ENCODE measurements around the gene GSG1L.

The GSG1L gene

DNA sequence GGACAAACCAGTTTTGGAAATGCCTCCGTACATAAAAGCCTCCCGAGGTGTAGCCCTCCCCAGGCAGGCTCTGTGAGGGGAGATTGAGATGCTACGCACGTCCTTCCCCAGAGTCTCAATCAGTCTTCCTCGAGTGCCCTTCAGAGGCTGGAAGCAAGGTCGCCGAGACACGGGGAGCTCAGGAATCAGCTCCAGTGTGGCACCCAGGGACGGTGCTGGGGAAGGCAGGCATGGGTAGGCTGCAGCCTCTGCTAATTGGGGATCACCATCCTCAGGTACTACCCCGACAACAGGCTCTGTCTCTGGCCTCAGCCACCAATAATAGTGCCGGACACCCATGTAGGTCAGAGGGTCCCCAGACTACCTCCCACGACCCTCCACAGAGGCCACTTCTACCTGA, 28.1 kb upstream of the GSG1L start:
- DNase-seq (ENCODE audit: low read depth) = no peak

DNA sequence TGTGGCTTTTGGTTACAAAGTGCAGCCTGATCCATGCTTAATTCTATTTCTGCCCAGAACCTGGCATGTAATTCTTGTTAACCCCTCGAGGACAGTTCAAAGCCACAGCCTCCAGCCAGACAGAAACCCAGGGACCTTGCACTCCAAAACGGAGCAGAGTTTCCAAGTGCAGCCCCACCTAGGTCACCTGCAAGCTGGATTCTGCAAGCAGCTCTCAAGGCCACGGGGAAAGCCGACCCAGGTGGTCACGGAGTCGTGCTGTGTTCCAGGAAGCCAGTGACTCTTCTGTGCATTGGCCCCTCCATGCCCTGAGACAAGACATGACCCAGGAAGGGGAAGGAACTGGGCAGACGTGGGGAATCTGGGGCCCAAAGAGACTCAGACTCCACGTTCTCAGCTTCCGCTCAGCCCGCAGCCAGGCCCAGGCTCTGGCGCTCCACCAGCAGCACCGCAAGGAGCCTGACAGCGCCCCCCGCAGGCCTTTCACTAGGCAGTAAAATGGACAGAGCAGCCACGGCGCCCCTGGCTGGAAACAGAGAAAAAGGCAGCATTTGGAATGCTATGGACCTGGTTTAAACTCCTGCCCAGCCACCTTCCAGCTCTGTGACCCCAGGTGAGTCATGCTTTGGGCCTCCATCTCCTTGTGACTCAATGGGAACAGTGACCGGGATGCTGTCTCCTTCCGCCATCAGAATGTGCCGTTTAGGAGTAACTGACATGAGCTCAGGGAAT, 27.3 kb upstream of the GSG1L start:
- DNase-seq (ENCODE audit: low read depth) = no peak

DNA sequence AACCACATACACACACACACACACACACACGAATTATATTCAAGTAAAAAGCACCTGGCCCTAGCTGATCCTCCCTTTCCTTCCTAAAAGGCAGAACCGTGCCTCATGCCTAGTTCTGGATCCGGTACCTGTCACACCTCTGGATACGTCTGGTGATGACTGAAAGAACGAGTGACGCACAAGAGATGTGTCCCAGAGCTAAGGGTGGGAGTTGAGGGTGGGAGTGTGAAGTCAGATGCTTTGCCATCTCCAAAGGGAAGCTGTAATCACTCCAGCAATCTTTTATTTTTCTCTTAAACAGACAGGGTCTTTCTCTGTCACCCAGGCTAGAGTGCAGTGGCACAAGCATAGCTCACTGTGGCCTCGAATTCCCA, 26.5 kb upstream of the GSG1L start:
- no peak for DNase-seq (ENCODE audit: low read depth)

DNA sequence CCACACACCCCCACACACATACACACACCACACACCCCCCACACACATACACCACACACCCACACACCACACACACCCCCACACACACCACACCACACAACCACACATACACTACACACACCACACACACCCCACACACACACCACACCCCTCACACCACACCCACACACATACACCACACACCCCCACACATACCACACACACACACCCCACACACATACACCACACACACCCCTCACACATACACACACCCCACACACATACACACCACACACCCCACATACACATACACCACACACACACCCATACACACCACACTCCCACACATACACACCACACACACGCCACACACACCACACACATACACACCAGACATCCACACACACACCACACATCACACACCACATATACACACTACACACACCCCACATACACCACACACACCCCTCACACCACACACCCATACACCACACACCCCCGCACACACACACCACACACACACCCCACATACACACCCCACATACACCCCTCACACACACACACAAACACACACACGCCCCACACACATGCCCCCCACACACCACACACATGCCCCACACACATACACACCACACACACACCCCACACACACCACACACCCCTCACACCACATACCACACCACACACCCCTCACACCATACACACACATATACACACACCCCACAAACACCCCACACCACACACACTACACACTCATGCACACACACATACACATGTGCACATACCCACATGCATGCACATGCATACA, 25.9 kb upstream of the GSG1L start:
- DNase-seq (ENCODE audit: low read depth) = no peak

DNA sequence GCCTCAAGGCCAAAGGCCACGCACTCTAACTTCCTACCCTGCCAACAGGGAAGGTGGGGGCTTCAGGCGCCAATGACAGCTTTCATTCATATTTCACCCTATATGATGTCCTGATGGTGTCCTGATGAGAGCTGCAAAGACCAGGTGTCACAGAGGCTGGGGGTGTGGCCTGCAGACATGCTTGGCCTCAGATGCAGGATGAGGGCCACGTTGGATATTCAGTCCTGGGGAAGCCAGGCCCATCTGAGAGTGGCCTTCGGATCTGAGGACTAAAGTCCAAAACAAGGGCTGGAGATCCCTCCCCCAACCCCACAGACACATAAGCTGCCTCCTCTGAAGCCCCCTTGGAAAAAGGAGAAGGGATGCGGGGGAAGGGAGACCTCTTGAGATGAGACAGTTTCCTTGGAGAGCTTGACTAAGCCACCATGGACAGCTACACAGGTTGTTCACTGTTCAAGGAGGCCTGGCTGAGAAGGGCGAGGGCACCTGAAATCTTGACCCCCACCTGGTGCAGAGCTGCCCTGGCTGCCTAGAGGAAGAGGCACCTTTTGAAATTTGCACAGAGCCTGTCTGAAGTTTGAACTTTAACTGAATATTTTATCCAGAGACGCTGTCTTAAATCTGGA, 24.3 kb upstream of the GSG1L start:
- DNase-seq (ENCODE audit: low read depth) = no peak

DNA sequence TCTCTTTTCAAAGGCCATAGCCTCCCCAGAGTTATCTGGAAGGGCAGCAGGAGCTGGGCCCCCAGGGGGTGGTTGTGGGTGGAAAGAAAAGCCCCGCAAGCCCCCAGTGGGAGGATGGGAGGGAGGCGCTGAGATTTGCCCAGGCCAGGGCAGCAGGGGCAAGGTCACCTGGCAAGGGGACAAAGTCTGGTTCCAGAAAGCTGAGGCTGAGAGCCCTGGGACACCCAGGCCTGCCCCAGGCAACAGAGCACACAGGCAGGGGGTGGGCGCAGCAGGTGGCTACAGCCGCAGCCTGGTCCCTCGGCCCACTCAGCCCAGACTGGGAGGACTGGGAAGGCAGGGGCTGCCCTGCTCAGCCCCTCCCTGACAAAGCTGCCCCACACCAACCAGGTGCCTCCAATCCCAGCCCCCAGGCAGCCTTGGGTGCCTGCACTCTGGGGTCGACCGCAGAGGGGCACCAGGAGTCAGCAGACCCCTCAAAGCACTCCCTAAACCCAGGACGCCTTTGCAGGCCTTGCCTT, 23.7 kb upstream of the GSG1L start:
- no peak for DNase-seq (ENCODE audit: low read depth)

DNA sequence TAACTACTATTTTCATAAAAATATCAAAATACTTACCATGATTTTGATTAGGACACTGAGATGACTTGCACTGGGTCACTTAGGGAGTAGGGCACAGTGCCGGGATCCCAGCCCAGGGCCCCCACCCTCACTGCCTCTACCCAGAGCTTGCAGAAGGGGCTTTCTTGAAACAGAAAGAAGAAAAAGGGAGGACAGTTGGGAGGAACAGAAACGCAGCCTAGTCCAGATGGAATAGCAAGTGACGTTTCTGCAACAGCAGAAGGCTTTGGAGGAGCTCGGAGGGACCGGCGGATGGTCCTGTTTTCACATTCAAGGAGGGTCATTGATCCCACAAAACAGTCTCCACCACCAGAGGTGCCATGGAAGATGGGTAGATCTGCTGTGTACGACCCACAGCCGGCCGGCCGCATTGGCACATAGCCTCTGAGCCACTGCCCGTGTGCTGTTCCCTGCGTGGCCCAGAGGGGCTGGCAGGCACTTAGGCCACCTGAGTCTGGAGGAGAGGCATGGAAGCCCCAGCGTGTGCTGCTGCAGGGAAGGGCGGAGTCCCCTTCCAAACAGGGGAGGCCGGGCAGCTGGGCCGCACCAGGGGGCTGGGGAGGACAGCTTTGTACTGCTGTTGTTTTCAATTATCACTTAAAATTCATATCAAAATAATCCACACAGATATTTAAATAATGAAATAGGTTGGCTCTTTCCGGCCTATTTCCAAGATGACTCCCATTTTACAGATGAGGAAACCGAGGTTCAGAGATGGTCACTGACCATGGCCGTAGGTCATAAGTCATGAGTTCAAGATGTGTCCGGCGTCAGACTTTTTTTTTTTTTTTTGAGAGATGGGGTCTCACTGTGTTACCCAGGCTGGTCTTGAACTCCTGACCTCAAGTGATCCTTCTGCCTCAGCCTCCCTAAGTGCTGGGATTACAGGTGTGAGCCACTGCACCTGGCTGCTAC, 22.9 kb upstream of the GSG1L start:
- DNase-seq (ENCODE audit: low read depth) = no peak

DNA sequence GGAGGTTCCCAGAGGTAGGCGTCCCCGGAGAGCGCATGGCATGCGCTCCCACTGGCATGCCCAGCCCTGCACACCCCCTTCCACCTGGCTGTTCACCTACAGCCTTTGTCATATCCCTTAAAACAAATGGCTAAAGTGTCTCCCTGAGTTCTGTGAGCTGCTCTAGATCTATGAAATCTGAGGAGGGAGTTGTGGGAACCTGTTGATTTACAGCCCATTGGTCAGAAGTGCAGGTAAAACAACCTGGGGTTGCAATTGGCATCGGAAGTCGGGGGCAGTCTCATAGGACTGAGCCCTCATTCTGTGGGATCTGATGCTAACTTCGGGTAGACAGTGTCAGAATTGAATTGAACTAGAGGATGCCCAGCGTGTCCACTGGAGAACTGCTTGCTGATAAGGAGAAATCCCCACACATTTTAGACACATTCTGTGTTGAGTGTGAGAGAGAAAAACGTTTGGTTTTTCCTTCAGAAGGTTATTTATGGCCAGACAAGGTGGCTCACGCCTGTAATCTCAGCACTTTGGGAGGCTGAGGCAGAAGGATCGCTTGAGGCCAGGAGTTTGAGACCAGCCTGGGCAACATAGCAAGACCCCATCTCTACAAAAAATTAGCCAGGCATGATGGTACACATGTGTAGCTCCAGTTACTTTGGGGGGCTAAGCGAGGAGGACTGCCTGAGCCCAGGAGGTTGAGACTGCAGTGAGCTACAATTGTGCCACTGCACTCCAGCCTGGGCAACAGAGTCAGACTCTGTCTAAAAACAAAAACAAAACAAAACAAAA, 22.1 kb upstream of the GSG1L start:
- DNase-seq (ENCODE audit: low read depth) = no peak

DNA sequence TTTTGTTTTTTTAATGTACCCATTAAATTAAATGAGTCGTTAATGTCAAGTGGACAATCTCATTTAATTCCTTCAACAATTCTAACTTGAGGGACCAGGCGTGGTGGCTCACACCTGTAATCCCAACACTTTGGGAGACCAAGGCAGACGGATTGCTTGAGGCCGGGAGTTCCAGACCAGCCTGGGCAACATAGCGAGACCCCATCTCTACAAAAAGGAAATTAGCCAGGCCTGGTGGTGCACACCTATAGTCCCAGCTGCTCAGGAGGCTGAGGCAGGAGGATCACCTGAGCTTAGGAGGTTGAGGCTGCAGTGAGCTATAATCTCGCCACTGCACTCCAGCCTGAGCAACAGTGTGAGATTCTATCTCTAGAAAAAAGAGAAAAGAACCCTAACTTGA, 20.7 kb upstream of the GSG1L start:
- DNase-seq (ENCODE audit: low read depth) = no peak

DNA sequence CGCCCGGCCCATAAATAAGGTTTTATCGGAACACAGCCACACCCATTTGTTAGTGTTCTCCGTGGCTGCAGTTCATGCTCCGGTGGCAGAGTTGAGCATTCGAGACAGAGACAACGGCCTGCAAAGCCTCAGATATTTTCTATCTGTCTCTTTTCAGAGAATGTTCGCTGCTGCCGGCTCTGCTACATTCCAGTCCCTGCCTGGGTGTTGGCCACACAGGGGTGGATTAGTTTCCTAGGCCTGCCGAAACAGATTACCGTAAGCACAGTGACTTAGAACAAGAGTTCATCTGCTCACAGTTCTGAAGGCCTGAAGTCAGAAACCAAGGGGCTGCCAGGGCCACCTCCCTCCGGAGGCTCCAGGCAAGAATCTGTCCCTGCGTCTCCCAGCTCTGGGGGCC, 19.1 kb upstream of the GSG1L start:
- no peak for DNase-seq (ENCODE audit: low read depth)

DNA sequence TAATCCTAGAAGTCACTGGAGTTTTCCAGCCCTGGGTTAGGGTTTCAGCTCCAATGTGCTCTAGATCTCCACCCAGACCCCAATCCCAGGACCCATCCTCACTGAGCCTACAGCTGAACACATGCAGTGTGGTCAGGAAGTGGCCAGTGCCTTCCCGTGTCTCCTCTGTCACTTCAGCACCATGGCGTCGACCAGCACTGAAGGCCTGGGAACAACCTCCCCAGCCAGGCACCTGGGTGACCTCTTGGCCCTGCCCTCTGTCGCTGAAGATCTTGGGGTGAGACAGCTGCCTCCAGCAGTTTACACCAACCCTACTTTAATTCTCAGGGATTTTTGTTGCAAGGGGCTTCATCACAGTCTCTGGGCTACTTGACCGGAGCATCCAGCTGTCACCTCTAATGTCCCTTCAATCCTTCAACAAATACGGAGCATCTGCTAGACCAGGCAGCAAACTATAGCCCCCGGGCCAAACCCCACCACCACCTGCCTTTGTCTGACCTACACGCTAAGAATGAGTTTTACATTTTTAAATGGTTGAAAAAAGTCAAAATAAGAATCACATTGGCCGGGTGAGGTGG, 18.0 kb upstream of the GSG1L start:
- DNase-seq (ENCODE audit: low read depth) = no peak

DNA sequence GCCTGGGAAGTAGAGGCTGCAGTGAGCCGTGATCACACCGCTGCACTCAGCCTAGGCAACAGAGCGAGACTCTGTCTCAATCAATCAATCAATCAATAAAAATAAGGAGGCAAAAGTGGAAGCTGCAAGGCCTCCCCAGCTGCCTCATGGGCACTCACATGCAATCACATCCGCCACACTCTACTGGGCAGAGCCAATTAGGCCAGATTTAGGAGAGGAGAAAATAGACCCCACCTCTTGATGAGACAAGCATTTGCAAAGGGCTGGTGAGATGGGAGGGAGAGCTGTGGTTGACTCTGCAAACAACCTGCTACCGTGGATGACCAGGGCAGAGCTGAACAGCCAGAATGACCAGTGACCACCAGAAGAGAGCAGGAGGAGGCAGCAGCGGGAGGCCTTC, 14.7 kb upstream of the GSG1L start:
- DNase-seq (ENCODE audit: low read depth) = no peak

DNA sequence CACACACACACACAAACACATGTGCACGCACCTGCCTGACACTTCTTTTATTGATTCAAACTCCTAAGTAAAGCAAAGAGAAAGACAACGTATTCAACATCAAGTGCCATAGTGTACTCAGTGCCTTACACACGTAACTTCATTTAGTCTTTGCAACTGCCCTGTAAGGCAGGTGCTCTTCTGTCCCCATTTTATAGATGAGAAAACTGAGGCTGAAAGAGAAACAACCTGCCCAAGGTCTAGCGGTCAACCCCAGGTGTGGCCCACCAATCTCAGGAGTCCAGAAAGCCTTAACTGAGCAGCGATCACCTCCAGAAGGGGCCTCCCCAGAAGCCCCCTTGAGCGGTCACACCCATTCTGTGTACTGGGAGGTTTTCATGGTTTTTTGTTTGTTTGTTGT, 10.3 kb upstream of the GSG1L start:
- no peak for DNase-seq (ENCODE audit: low read depth)

DNA sequence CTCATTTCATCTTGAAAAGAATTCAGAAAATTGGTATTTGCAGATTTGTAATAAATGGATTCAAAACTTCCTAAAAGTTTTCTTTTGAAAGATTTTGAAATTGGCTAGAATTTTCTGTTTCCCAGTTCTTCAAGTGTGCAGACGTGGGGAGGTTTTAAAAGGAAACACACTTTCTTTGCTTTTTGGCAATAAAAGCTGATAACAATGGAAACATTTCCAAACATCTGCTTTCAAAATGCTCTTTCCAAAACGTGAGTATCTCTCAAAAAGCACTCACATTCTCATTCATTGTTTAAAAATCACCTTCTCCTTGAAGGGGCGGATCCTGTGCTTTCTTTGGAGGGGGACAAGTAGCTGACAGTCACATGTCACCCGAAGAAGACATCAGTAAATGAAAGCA, 8.6 kb upstream of the GSG1L start:
- no peak for DNase-seq (ENCODE audit: low read depth)

DNA sequence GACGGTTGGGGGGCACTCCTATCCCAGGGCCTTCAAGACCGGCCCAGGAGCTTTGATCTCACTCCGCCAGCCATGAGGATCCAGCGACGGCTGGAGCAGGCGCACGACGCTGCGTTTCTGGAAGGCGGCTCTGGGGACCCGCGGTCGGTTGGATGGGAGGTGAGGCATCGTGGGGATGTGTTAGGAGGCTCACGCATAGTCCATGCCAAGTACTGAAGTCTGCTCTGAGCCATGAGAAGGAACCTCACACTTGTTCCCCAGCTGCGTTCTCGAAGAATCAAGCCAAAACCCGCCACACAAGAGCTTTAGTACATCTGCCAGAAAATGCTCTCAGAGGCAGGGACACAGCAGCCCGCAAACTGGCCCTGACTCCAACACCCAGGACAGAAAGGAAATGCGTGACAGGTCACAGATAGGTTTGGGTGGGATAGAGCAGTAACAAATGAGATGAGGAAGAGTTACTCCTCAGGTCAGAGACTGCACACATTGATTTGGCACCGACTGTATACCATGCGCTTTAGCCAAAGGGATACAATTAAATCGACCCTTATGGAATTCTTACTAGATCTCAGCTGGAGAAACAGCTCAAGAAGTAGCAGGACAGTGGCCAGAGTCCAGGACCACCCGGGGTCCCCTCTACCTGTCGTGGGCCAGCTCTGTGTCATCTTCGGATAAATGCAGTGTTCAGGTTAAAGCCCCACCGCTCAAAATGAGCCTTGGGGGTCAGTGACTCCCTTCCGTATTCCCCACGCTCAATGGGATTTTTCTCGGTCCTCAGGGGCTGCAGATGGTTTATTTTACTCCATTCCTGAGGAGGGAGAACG, 6.7 kb upstream of the GSG1L start:
- no peak for DNase-seq (ENCODE audit: low read depth)

DNA sequence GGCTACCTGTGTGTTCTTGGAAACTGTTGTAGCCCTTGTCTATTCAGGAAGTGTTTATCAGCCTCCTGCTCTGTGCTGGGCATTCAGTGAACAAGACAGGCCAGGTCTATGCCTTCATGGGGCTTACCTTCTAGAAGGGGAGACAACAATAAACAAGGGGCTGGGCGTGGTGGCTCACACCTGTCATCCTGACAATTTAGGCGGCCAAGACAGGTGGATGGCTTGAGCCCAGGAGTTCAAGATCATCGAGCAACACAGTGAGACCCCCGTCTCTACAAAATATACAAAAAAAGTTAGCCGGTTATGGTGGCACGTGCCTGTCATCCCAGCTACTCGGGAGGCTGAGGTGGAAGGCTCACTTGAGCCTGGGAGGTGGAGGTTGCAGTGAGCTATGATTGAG, 5.5 kb upstream of the GSG1L start:
- no peak for DNase-seq (ENCODE audit: low read depth)

DNA sequence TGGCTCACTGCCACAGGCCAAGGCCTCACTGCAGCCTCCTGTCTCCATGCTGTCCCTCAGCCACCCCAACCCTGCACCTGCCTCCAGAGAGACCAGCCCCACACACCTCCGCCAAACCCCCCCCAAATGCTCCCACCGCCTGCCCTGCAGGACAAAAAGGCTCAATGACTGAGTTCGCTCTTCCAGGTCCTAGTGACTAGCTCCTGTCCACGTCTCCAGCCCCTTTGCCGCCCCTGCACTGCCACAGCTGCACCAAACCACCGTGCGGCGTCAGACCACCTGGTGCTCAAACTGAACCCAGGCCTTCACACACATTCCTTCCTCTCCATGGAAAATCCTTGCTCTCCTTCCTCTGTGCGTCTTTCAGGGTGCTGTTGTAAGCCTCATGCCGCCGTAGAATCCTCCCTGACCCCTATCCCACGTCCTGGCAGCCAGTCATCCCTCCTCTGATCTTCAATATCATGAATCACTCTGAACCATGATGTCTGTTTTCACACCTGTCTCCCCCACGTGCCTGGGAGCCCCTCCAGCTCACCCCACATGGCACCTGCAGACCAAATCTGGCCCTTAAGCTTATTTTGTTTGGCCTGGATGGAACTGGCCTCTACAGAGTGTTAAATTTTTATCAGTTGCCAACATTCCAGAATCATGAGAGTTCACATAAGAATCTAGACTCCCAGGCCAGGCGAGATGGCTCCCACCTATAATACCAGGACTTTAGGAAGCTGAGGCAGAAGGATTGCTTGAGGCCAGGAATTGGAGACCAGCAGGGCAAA, 4.3 kb upstream of the GSG1L start:
- DNase-seq (ENCODE audit: low read depth) = no peak

DNA sequence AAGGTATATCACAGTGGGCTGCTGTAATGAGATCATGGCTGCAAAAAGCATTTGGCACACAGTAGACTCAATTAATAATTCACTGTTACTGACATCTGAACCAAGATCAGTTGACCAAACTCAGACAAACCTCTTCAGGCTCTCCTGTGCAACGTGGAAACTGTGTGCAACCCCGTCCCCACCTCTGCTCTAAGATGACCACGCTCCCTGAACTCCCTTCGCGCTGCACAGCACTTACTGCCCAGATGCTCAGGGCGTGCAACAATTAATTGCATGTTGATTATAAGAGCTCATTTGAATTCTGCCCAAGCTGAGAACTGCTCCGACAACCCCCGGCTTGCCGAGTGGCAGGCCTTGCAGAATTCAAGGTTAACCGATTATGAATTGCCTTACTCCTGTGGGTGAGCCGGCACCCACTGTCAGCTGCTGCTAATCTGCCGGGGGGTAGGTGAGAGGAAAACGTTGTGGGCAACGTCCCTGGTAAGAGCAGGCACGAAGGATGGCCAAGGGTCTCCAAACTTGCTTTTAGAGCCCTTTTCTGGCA, 1.3 kb upstream of the GSG1L start:
- no peak for DNase-seq (ENCODE audit: low read depth)

DNA sequence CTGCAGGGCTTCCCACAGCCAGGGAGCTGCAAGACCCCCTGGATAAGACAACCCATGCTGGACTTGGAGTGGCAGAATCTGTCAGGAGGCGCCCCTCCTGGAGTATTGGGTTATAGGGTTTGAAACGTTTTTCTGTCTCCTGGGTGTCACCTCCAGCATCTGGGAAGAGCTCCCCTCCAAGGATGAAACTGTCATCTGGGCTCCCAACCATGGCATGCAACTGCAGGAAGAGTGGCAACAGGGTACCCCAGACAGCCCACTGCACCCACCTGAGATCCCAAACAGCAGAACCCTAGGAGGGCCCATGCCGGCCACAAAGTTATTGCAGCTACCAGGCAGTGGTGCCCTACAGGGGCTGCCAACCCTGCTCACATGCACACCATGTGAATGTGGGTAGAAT, 636 bp upstream of the GSG1L start:
- DNase-seq (ENCODE audit: low read depth) = no peak

Measured in stimulated activated CD8-positive, alpha-beta memory T cell treated with anti-CD3 and anti-CD28 coated beads, Interleukin-7, amount 100 ng/mL, for 24 hours (primary cell).